Adrenal gland (tissue), 5 donors: ENCODE data around the gene THSD4.

Source experiments
- CTCF ChIP-seq, 6 experiments: fragments of 450-650 bp in 4 of 6; fragments of 200-600 bp in 2 of 6; sonication (generic) in 1 of 6; IDR thresholded peaks; 1 replicate in 5 of 6; 2 replicates in 1 of 6; pipeline versions ENCODE4 v1.5.1 to v1.8.0; 2016 to 2021; ENCODE audit warnings: antibody characterized with exemption in 6 of 6, mild to moderate bottlenecking in 2 of 6, moderate library complexity in 1 of 6
- POLR2A ChIP-seq, 2 donors: fragments of 450-650 bp; IDR thresholded peaks; one replicate each; pipeline ENCODE4 v1.6.1; 2017; ENCODE audit warnings: antibody characterized with exemption in 2 of 2, mild to moderate bottlenecking in 2 of 2, moderate library complexity in 1 of 2
- donor health status: DM: no; HTN: no; CAD: no.

- no peak for TF ChIP-seq CTCF (IDR thresholded peaks at IDR 0.05)
- no peak for TF ChIP-seq POLR2A (IDR thresholded peaks at IDR 0.05)
Observed at GRCh38 chr15:71192816-71193215, 77.5 kb downstream of the THSD4 start.
